Liver (tissue), 9 donors: ENCODE data around the gene MKKS. TPM values are rescaled to one million over a fixed set of nuclear protein-coding genes. Genes with fewer than 3 reads are reported as not detected.

ENCODE experiments used
- DNase-seq: peaks from one replicate; pipeline ENCODE4 v3.0.0-alpha.2; 2017; ENCODE audit warnings: low spot score
- H3K27ac ChIP-seq, 2 donors: one replicate each; pipeline ENCODE4 v1.7.0; 2013; ENCODE audit warnings: inconsistent platforms in 2 of 2, low read length in 2 of 2, control low read depth in 1 of 2, low read depth in 1 of 2, mild to moderate bottlenecking in 1 of 2
- H3K27me3 ChIP-seq, 4 donors: one replicate each; pipeline versions ENCODE4 v1.6.1 to v1.7.0; 2013; ENCODE audit warnings: low read length in 3 of 4, inconsistent platforms in 1 of 4, mild to moderate bottlenecking in 1 of 4, moderate library complexity in 1 of 4; ENCODE audit not compliant: control insufficient read depth in 4 of 4, insufficient read depth in 4 of 4
- H3K36me3 ChIP-seq, 4 donors: one replicate each; pipeline versions ENCODE4 v1.6.1 to v1.7.0; 2013; ENCODE audit warnings: low read length in 3 of 4, mild to moderate bottlenecking in 3 of 4, low read depth in 1 of 4, moderate library complexity in 1 of 4; ENCODE audit not compliant: control insufficient read depth in 4 of 4, insufficient read depth in 3 of 4
- H3K4me1 ChIP-seq, 4 donors: one replicate each; pipeline versions ENCODE4 v1.6.1 to v1.7.0; 2013; ENCODE audit warnings: low read length in 3 of 4, mild to moderate bottlenecking in 3 of 4, moderate library complexity in 1 of 4; ENCODE audit not compliant: control insufficient read depth in 4 of 4, insufficient read depth in 4 of 4
- H3K4me3 ChIP-seq, 3 donors: one replicate each; pipeline versions ENCODE4 v1.6.1 to v1.7.0; 2013; ENCODE audit warnings: low read length in 3 of 3, control low read depth in 1 of 3, low read depth in 1 of 3, mild to moderate bottlenecking in 1 of 3
- H3K9ac ChIP-seq, 2 donors: one replicate each; pipeline ENCODE4 v1.7.0; 2013; ENCODE audit warnings: low read length in 2 of 2, mild to moderate bottlenecking in 2 of 2, moderate library complexity in 2 of 2, control low read depth in 1 of 2, low read depth in 1 of 2
- H3K9me3 ChIP-seq, 4 donors: one replicate each; pipeline versions ENCODE4 v1.6.1 to v1.7.0; 2013; ENCODE audit warnings: low read length in 3 of 4; ENCODE audit not compliant: control insufficient read depth in 4 of 4
- CTCF ChIP-seq: fragments of 150-350 bp; IDR thresholded peaks from 2 replicates; pipeline ENCODE4 v1.5.1; 2017; ENCODE audit warnings: improper control_type of control experiment, low read depth, low read length; ENCODE audit not compliant: missing input control
- EGR1 ChIP-seq, 2 donors: IDR thresholded peaks; 2 replicates each; pipeline ENCODE4 v1.6.1; 2016 to 2018; ENCODE audit warnings: antibody characterized with exemption in 2 of 2, low read depth in 2 of 2
- FOXA1 ChIP-seq: IDR thresholded peaks from 2 replicates; pipeline ENCODE4 v1.6.1; 2016; ENCODE audit warnings: antibody characterized with exemption
- FOXA2 ChIP-seq: IDR thresholded peaks from 2 replicates; pipeline ENCODE4 v1.6.1; 2016; ENCODE audit warnings: antibody characterized with exemption
- GABPA ChIP-seq, 2 donors: IDR thresholded peaks in 1 of 2; conservative IDR thresholded peaks in 1 of 2; 2 replicates each; pipeline ENCODE4 v1.6.1; 2016; ENCODE audit warnings: antibody characterized with exemption in 2 of 2, mild to moderate bottlenecking in 1 of 2, moderate library complexity in 1 of 2
- HNF4A ChIP-seq, 2 donors: conservative IDR thresholded peaks; 2 replicates each; pipeline ENCODE4 v1.6.1; 2016; ENCODE audit warnings: antibody characterized with exemption in 2 of 2, mild to moderate bottlenecking in 2 of 2
- HNF4G ChIP-seq: IDR thresholded peaks from 2 replicates; pipeline ENCODE4 v1.6.1; 2016; ENCODE audit warnings: antibody characterized with exemption
- JUND ChIP-seq, 2 donors: IDR thresholded peaks; 2 replicates each; pipeline ENCODE4 v1.6.1; 2016; ENCODE audit warnings: antibody characterized with exemption in 2 of 2
- MAX ChIP-seq: IDR thresholded peaks from 2 replicates; pipeline ENCODE4 v1.6.1; 2016; ENCODE audit warnings: antibody characterized with exemption
- NR2F2 ChIP-seq: IDR thresholded peaks from 2 replicates; pipeline ENCODE4 v1.6.1; 2016; ENCODE audit warnings: antibody characterized with exemption
- RAD21 ChIP-seq, 2 donors: IDR thresholded peaks; 2 replicates each; pipeline ENCODE4 v1.6.1; 2016; ENCODE audit warnings: antibody characterized with exemption in 2 of 2, mild to moderate bottlenecking in 2 of 2
- REST ChIP-seq: IDR thresholded peaks from 2 replicates; pipeline ENCODE4 v1.6.1; 2016; ENCODE audit warnings: antibody characterized with exemption, mild to moderate bottlenecking
- RXRA ChIP-seq, 2 donors: IDR thresholded peaks; 2 replicates each; pipeline ENCODE4 v1.6.1; 2017 to 2018; ENCODE audit warnings: antibody characterized with exemption in 2 of 2, mild to moderate bottlenecking in 1 of 2
- SP1 ChIP-seq: IDR thresholded peaks from 2 replicates; pipeline ENCODE4 v1.6.1; 2018; ENCODE audit warnings: antibody characterized with exemption, mild to moderate bottlenecking
- TAF1 ChIP-seq: conservative IDR thresholded peaks from 2 replicates; pipeline ENCODE4 v1.6.1; 2016; ENCODE audit warnings: antibody characterized with exemption, mild to moderate bottlenecking
- YY1 ChIP-seq: IDR thresholded peaks from 2 replicates; pipeline ENCODE4 v1.6.1; 2016; ENCODE audit warnings: antibody characterized with exemption, mild to moderate bottlenecking
- polyA plus RNA-seq, 2 donors: library from polyadenylated mRNA; stranded (reverse) in 1 of 2; unstranded in 1 of 2; fragments of 200-250 nt in 1 of 2; fragments of >200 nt in 1 of 2; fragmentation: Nextera tagmentation in 1 of 2; extraction: Ambion mirVana in 1 of 2; gene quantifications; one replicate each; pipeline versions ENCODE4 v1.2.1 to v1.2.3, GENCODE V29; 2013 to 2015
- total RNA-seq, 2 donors: library from RNA; depleted of rRNA; stranded (reverse); fragments of >200 nt; gene quantifications; one replicate each; pipeline ENCODE4 v1.2.3, GENCODE V29; 2014
- TF ChIP-seq, protein P1 (sequence below): IDR thresholded peaks from 2 replicates; pipeline ENCODE4 v1.6.1; 2016; ENCODE audit warnings: antibody characterized with exemption
- TF ChIP-seq, protein P2 (sequence below): IDR thresholded peaks from 2 replicates; pipeline ENCODE4 v1.6.1; 2016; ENCODE audit warnings: antibody characterized with exemption
- donor health status: healthy.
- donor health status: healthy.
- donor health status: healthy.
- donor health status: healthy.
- donor health status: healthy.

The MKKS gene
- total and polyA plus RNA-seq, 4 donors = 8.3 to 19.1 (median 14.7) TPM

- TF ChIP-seq REST = peak; percentile 73
- peak; percentile 53 for TF ChIP-seq MAX
- peak; percentile 85 for TF ChIP-seq HNF4G
- peak; percentile 37 for TF ChIP-seq YY1
- peak; percentile 37 for TF ChIP-seq FOXA2
- peak in 1 of 2 donors; percentile 61 for TF ChIP-seq RAD21 (IDR thresholded peaks at IDR 0.05)
- TF ChIP-seq NR2F2 = peak; percentile 85
- peak; percentile 20 for TF ChIP-seq TAF1
- peak; percentile 56 to 58 for TF ChIP-seq EGR1 (IDR thresholded peaks at IDR 0.05; ENCODE audit: low read depth in 2 of 2)
- TF ChIP-seq, protein P1, sequence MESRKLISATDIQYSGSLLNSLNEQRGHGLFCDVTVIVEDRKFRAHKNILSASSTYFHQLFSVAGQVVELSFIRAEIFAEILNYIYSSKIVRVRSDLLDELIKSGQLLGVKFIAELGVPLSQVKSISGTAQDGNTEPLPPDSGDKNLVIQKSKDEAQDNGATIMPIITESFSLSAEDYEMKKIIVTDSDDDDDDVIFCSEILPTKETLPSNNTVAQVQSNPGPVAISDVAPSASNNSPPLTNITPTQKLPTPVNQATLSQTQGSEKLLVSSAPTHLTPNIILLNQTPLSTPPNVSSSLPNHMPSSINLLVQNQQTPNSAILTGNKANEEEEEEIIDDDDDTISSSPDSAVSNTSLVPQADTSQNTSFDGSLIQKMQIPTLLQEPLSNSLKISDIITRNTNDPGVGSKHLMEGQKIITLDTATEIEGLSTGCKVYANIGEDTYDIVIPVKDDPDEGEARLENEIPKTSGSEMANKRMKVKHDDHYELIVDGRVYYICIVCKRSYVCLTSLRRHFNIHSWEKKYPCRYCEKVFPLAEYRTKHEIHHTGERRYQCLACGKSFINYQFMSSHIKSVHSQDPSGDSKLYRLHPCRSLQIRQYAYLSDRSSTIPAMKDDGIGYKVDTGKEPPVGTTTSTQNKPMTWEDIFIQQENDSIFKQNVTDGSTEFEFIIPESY = peak; percentile 53
- peak; percentile 84 to 88 for TF ChIP-seq RXRA (IDR thresholded peaks at IDR 0.05)
- TF ChIP-seq JUND (IDR thresholded peaks at IDR 0.05) = peak; percentile 65 to 80
These were observed 65.9 kb downstream of the MKKS start (continued) for GRCh38 chr20:10367943-10368701.

GRCh38 chr20:10367693-10367942 is 66.4 kb downstream of the MKKS start:
- H3K4me3 ChIP-seq = no peak overlapping the region
- no peak for DNase-seq
- no peaks in the 10 kb centered on the region for H3K27me3 ChIP-seq
- TF ChIP-seq, protein P2, sequence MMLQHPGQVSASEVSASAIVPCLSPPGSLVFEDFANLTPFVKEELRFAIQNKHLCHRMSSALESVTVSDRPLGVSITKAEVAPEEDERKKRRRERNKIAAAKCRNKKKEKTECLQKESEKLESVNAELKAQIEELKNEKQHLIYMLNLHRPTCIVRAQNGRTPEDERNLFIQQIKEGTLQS = no peak
- no peak for TF ChIP-seq HNF4G
- no peak for TF ChIP-seq EGR1 (IDR thresholded peaks at IDR 0.05; ENCODE audit: low read depth in 2 of 2)
- TF ChIP-seq FOXA1 = no peak
- TF ChIP-seq GABPA (IDR thresholded peaks at IDR 0.05 in 1 of 2, conservative IDR thresholded peaks at IDR 0.05 in 1 of 2) = no peak
- TF ChIP-seq RXRA (IDR thresholded peaks at IDR 0.05) = no peak
- no peak for TF ChIP-seq JUND (IDR thresholded peaks at IDR 0.05)
- no peak for TF ChIP-seq NR2F2
- TF ChIP-seq HNF4A (conservative IDR thresholded peaks at IDR 0.05) = no peak
- no peak for TF ChIP-seq SP1
- TF ChIP-seq CTCF = no peak
- TF ChIP-seq RAD21 (IDR thresholded peaks at IDR 0.05) = no peak
- no peak for TF ChIP-seq YY1
- no peak for TF ChIP-seq FOXA2
- TF ChIP-seq, protein P1 = no peak
- TF ChIP-seq REST = no peak
- TF ChIP-seq MAX = no peak
- TF ChIP-seq TAF1 = no peak
- H3K9me3 ChIP-seq = no peaks in the 10 kb centered on the region
- H3K27ac ChIP-seq = no peak overlapping the region
- H3K9ac ChIP-seq = no peak overlapping the region
- H3K36me3 ChIP-seq = no peaks in the 10 kb centered on the region
- H3K4me1 ChIP-seq = peaks cover 7 to 53% (median 43%) of the 10 kb centered on the region in 4 donors
